Measurements from ENCODE around the gene RTRAF.

DNA sequence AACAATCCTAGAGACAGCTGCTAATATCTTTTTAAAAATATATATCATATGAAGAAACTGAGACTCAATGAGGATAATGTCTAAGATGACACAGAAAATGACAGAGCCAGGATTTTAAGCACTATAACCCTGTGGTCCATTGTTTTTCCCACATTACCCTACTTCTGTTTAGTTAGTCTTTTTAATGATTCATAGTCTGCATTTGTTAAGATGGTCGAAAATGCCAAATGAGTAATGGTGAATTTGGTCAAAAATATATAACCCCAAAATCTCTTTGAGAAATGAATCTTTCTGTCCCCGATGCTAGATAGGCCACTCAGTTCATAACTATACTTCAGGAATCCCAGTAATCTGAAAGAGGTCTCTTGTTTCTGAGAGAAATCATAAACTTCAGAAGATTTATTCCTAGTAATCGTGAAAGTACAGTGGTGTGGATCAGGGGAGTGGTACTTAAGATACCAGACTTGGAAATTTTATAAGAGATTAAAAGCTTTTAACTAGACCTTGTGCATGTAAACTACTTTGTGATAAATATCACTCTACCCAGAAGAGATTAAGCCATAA lies 10.8 kb downstream of the RTRAF start:
- TF ChIP-seq POLR2AphosphoS5 (IDR thresholded peaks at IDR 0.05; ENCODE audit: low read depth, low read length) (no peak), SIN3A (IDR thresholded peaks at IDR 0.05; ENCODE audit: borderline replicate concordance, insufficient read depth, low read depth, low read length) (no peak), TCF7L2 (IDR thresholded peaks at IDR 0.05; ENCODE audit: low read depth, low read length) (no peak)
- TF ChIP-seq, protein P1, sequence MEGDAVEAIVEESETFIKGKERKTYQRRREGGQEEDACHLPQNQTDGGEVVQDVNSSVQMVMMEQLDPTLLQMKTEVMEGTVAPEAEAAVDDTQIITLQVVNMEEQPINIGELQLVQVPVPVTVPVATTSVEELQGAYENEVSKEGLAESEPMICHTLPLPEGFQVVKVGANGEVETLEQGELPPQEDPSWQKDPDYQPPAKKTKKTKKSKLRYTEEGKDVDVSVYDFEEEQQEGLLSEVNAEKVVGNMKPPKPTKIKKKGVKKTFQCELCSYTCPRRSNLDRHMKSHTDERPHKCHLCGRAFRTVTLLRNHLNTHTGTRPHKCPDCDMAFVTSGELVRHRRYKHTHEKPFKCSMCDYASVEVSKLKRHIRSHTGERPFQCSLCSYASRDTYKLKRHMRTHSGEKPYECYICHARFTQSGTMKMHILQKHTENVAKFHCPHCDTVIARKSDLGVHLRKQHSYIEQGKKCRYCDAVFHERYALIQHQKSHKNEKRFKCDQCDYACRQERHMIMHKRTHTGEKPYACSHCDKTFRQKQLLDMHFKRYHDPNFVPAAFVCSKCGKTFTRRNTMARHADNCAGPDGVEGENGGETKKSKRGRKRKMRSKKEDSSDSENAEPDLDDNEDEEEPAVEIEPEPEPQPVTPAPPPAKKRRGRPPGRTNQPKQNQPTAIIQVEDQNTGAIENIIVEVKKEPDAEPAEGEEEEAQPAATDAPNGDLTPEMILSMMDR (IDR thresholded peaks at IDR 0.05), result no peak
- TF ChIP-seq, protein P2, sequence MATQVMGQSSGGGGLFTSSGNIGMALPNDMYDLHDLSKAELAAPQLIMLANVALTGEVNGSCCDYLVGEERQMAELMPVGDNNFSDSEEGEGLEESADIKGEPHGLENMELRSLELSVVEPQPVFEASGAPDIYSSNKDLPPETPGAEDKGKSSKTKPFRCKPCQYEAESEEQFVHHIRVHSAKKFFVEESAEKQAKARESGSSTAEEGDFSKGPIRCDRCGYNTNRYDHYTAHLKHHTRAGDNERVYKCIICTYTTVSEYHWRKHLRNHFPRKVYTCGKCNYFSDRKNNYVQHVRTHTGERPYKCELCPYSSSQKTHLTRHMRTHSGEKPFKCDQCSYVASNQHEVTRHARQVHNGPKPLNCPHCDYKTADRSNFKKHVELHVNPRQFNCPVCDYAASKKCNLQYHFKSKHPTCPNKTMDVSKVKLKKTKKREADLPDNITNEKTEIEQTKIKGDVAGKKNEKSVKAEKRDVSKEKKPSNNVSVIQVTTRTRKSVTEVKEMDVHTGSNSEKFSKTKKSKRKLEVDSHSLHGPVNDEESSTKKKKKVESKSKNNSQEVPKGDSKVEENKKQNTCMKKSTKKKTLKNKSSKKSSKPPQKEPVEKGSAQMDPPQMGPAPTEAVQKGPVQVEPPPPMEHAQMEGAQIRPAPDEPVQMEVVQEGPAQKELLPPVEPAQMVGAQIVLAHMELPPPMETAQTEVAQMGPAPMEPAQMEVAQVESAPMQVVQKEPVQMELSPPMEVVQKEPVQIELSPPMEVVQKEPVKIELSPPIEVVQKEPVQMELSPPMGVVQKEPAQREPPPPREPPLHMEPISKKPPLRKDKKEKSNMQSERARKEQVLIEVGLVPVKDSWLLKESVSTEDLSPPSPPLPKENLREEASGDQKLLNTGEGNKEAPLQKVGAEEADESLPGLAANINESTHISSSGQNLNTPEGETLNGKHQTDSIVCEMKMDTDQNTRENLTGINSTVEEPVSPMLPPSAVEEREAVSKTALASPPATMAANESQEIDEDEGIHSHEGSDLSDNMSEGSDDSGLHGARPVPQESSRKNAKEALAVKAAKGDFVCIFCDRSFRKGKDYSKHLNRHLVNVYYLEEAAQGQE (IDR thresholded peaks at IDR 0.05; ENCODE audit: insufficient read depth in 1 of 2, low read depth in 2 of 2, low read length in 1 of 2), result no peak
